ENCODE results near the gene MAP3K12.

DNA sequence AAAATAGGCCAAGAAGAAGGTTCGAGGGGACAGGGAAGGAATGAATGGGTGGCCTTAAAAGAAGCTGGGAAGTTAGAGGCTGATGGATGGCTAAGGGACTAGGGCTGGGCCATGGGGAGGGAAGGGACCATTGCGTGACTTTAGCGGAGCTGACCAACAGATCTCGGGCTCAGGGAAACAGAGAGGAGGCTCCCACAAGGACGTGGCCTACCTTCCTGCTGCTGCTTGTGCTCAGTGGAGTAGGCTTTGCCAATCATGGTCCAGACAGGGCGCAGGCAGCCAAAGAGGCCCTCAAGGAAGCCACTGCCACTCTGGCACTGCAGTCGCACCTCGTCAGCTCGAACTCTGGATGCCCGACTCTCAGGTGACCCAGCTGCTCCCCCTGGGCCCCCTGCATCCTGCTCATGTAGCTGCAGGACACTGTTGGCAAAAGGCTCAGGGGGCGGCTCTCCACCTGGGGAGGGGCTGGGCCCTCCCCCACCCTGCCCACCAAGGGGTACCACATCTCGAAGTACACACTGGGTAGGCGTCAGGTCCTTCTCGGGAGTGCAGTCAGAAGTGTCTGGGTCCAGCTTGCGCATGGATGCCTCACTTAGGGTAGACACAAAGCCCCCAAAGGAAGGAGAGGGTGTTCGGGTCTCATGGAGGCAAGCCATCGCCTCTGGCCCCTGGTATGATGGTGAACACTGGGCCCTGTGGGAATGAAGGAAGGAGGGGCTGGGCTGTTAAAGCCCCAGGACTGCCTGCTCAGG is 12.3 kb downstream of the MAP3K12 start:
- TF ChIP-seq SP1 (IDR thresholded peaks at IDR 0.05; ENCODE audit: low read depth, low read length) (no peak), EP300 (IDR thresholded peaks at IDR 0.05; ENCODE audit: borderline replicate concordance in 1 of 2, low read depth in 2 of 2, low read length in 2 of 2) (no peak), SUZ12 (IDR thresholded peaks at IDR 0.05; ENCODE audit: low read length) (no peak), CEBPB (IDR thresholded peaks at IDR 0.05; ENCODE audit: low read depth, low read length) (no peak), CHD1 (IDR thresholded peaks at IDR 0.05; ENCODE audit: low read depth, low read length) (no peak), EZH2 (IDR thresholded peaks at IDR 0.05; ENCODE audit: low read depth, low read length, severe bottlenecking) (no peak), NRF1 (IDR thresholded peaks at IDR 0.05; ENCODE audit: low read depth, low read length) (no peak), HDAC6 (IDR thresholded peaks at IDR 0.05; ENCODE audit: low read depth, low read length) (no peak), JUND (IDR thresholded peaks at IDR 0.05; ENCODE audit: low read length) (no peak)
- TF ChIP-seq, protein P1, sequence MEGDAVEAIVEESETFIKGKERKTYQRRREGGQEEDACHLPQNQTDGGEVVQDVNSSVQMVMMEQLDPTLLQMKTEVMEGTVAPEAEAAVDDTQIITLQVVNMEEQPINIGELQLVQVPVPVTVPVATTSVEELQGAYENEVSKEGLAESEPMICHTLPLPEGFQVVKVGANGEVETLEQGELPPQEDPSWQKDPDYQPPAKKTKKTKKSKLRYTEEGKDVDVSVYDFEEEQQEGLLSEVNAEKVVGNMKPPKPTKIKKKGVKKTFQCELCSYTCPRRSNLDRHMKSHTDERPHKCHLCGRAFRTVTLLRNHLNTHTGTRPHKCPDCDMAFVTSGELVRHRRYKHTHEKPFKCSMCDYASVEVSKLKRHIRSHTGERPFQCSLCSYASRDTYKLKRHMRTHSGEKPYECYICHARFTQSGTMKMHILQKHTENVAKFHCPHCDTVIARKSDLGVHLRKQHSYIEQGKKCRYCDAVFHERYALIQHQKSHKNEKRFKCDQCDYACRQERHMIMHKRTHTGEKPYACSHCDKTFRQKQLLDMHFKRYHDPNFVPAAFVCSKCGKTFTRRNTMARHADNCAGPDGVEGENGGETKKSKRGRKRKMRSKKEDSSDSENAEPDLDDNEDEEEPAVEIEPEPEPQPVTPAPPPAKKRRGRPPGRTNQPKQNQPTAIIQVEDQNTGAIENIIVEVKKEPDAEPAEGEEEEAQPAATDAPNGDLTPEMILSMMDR (IDR thresholded peaks at IDR 0.05; ENCODE audit: control extremely low read depth in 1 of 3, insufficient read depth in 1 of 3, low read depth in 1 of 3, low read length in 3 of 3) = no peak
- TF ChIP-seq, protein P2, sequence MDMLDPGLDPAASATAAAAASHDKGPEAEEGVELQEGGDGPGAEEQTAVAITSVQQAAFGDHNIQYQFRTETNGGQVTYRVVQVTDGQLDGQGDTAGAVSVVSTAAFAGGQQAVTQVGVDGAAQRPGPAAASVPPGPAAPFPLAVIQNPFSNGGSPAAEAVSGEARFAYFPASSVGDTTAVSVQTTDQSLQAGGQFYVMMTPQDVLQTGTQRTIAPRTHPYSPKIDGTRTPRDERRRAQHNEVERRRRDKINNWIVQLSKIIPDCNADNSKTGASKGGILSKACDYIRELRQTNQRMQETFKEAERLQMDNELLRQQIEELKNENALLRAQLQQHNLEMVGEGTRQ (IDR thresholded peaks at IDR 0.05; ENCODE audit: low read length) = no peak
- TF ChIP-seq, protein P3, sequence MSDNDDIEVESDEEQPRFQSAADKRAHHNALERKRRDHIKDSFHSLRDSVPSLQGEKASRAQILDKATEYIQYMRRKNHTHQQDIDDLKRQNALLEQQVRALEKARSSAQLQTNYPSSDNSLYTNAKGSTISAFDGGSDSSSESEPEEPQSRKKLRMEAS (IDR thresholded peaks at IDR 0.05) = no peak
